Measurements from ENCODE around the gene SLCO4A1. TPM values are rescaled to one million over a fixed set of nuclear protein-coding genes. Genes with fewer than 3 reads are reported as not detected.

Gene SLCO4A1
- total RNA-seq, 2 donors from 2014 or later: 2.9 to 5.0 TPM

DNA sequence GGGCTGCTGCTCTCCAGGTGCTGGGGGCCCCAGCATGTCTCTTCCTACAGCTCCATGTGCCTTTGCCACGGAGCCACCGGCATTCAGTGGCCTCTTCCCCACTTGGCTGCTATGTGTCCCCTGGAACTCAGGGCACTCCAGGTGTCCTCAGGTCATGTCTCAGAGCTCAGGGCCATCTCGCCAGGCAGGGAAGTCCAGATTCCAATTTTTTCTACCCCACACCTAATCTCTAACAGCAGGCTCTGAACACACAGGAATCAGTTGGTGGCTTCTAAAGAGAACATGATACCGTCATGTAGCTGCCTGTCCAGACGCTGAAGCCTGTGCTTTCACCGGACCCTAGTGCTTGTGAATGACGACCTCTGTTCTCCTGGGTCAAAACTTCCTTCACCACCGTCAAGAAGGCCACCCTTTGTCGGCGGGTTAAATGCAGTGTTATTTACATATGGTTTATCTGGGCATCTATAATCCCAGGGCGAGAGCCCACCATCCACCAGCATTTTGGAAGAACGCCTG, 4.2 kb upstream of the SLCO4A1 start:
- Mint-ChIP-seq H3K4me3 (no peak overlapping the region), H3K9me3 (no peaks in the 10 kb centered on the region), H3K4me1 (peaks cover 3% of the 10 kb centered on the region), H3K27me3 (ENCODE audit: insufficient read depth) (peaks cover 43% of the 10 kb centered on the region), H3K27ac (no peak overlapping the region), H3K36me3 (ENCODE audit: low read depth) (no peaks in the 10 kb centered on the region)
- Histone ChIP-seq H3K4me1 (ENCODE audit: control insufficient read depth, insufficient read depth, low read length) (no peaks in the 10 kb centered on the region), H3K9ac (ENCODE audit: extremely low read depth, low read length, poor library complexity, severe bottlenecking) (no peak overlapping the region), H3K27me3 (ENCODE audit: control insufficient read depth, insufficient read depth, low read length, poor library complexity, severe bottlenecking) (peaks cover 40% of the 10 kb centered on the region), H3K4me3 (ENCODE audit: low read length) (no peak overlapping the region), H3K36me3 (ENCODE audit: control insufficient read depth, insufficient read depth, low read length) (no peaks in the 10 kb centered on the region), H3K27ac (ENCODE audit: low read depth, low read length) (no peak overlapping the region), H3K9me3 (ENCODE audit: control insufficient read depth, low read length) (no peaks in the 10 kb centered on the region)
- no peak for DNase-seq
- TF ChIP-seq, protein P1, sequence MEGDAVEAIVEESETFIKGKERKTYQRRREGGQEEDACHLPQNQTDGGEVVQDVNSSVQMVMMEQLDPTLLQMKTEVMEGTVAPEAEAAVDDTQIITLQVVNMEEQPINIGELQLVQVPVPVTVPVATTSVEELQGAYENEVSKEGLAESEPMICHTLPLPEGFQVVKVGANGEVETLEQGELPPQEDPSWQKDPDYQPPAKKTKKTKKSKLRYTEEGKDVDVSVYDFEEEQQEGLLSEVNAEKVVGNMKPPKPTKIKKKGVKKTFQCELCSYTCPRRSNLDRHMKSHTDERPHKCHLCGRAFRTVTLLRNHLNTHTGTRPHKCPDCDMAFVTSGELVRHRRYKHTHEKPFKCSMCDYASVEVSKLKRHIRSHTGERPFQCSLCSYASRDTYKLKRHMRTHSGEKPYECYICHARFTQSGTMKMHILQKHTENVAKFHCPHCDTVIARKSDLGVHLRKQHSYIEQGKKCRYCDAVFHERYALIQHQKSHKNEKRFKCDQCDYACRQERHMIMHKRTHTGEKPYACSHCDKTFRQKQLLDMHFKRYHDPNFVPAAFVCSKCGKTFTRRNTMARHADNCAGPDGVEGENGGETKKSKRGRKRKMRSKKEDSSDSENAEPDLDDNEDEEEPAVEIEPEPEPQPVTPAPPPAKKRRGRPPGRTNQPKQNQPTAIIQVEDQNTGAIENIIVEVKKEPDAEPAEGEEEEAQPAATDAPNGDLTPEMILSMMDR (conservative IDR thresholded peaks at IDR 0.05): no peak
- WGBS, 2 experiments (ENCODE audit: insufficient coverage in 1 of 2, insufficient read length in 1 of 2): 79 to 86% methylated on average over 7 to 12 of the region's 12 CpGs

GRCh38 chr20:62638679-62639406, 3.5 kb upstream of the SLCO4A1 start:
- Histone ChIP-seq H3K9me3 (ENCODE audit: control insufficient read depth, low read length) (no peaks in the 10 kb centered on the region), H3K4me3 (ENCODE audit: low read length) (no peak overlapping the region), H3K27me3 (ENCODE audit: control insufficient read depth, insufficient read depth, low read length, poor library complexity, severe bottlenecking) (peaks cover 47% of the 10 kb centered on the region), H3K27ac (ENCODE audit: low read depth, low read length) (no peak overlapping the region), H3K4me1 (ENCODE audit: control insufficient read depth, insufficient read depth, low read length) (no peaks in the 10 kb centered on the region), H3K36me3 (ENCODE audit: control insufficient read depth, insufficient read depth, low read length) (no peaks in the 10 kb centered on the region), H3K9ac (ENCODE audit: extremely low read depth, low read length, poor library complexity, severe bottlenecking) (no peak overlapping the region)
- WGBS, 2 experiments (ENCODE audit: insufficient coverage in 1 of 2, insufficient read length in 1 of 2): 85 to 93% methylated on average over 19 to 23 of the region's 23 CpGs
- no peaks in the 10 kb centered on the region for H3K9me3 Mint-ChIP-seq
- TF ChIP-seq, protein P1 (conservative IDR thresholded peaks at IDR 0.05): no peak
- no peaks in the 10 kb centered on the region for H3K36me3 Mint-ChIP-seq (ENCODE audit: low read depth)
- peaks cover 3% of the 10 kb centered on the region for H3K4me1 Mint-ChIP-seq
- no peak overlapping the region for H3K4me3 Mint-ChIP-seq
- DNase-seq: no peak
- H3K27ac Mint-ChIP-seq: no peak overlapping the region
- H3K27me3 Mint-ChIP-seq (ENCODE audit: insufficient read depth): peaks cover 51% of the 10 kb centered on the region

DNA sequence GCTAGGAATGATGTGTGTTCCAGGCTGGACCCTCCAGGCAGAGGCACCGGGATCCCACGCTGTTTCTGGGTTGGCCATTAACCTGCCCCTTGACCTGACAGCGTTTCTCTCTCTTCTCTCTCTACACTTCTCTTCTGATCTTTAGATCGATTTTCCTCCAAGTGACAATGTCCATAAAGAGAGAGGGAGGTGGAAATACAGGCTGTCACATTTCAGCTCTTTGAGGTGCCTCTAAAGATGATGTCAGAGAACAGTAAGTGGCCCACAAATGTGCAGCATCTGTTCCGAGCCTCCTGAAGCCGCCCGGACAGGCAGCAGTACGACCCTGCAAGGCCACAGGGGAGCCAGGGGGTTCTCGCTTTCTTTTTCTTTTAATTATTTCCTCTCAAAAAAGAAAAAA, 2.5 kb upstream of the SLCO4A1 start:
- H3K27ac ChIP-seq (ENCODE audit: low read depth, low read length): no peak overlapping the region
- no peak overlapping the region for H3K4me3 ChIP-seq (ENCODE audit: low read length)
- H3K4me1 ChIP-seq (ENCODE audit: control insufficient read depth, insufficient read depth, low read length): no peaks in the 10 kb centered on the region
- no peaks in the 10 kb centered on the region for H3K36me3 ChIP-seq (ENCODE audit: control insufficient read depth, insufficient read depth, low read length)
- H3K4me1 Mint-ChIP-seq: peaks cover 3% of the 10 kb centered on the region
- H3K36me3 Mint-ChIP-seq (ENCODE audit: low read depth): no peaks in the 10 kb centered on the region
- 71 to 94% methylated on average over 1 to 9 of the region's 9 CpGs for WGBS, 2 experiments (ENCODE audit: insufficient coverage in 1 of 2, insufficient read length in 1 of 2)
- H3K9me3 ChIP-seq (ENCODE audit: control insufficient read depth, low read length): no peaks in the 10 kb centered on the region
- H3K4me3 Mint-ChIP-seq: no peak overlapping the region
- TF ChIP-seq, protein P1 (conservative IDR thresholded peaks at IDR 0.05): no peak
- DNase-seq: no peak
- H3K27ac Mint-ChIP-seq: no peak overlapping the region
- H3K9me3 Mint-ChIP-seq: no peaks in the 10 kb centered on the region
- H3K27me3 ChIP-seq (ENCODE audit: control insufficient read depth, insufficient read depth, low read length, poor library complexity, severe bottlenecking): peaks cover 56% of the 10 kb centered on the region
- no peak overlapping the region for H3K9ac ChIP-seq (ENCODE audit: extremely low read depth, low read length, poor library complexity, severe bottlenecking)
- peaks cover 60% of the 10 kb centered on the region for H3K27me3 Mint-ChIP-seq (ENCODE audit: insufficient read depth)
